ES-I3 (cell line): ENCODE measurements around the gene ARID5B.
A peak's percentile ranks its signal among the peaks of the same experiment; 100 is the strongest.

Experiments
- H3K36me3 ChIP-seq: 2 replicates; pipeline ENCODE4 v1.6.1; 2013; ENCODE audit warnings: mild to moderate bottlenecking, low read length, control low read depth, moderate library complexity; ENCODE audit not compliant: insufficient read depth
- H3K4me1 ChIP-seq: 2 replicates; pipeline ENCODE4 v1.6.1; 2013; ENCODE audit warnings: mild to moderate bottlenecking, control low read depth, low read length; ENCODE audit not compliant: insufficient read depth
- H3K9ac ChIP-seq: 2 replicates; pipeline ENCODE4 v1.6.1; 2013; ENCODE audit warnings: low read depth, mild to moderate bottlenecking, low read length, moderate library complexity
- H3K9me3 ChIP-seq: 2 replicates; pipeline ENCODE4 v1.6.1; 2013; ENCODE audit warnings: mild to moderate bottlenecking, low read length, moderate library complexity; ENCODE audit not compliant: control insufficient read depth, insufficient read depth

Gene ARID5B

DNA sequence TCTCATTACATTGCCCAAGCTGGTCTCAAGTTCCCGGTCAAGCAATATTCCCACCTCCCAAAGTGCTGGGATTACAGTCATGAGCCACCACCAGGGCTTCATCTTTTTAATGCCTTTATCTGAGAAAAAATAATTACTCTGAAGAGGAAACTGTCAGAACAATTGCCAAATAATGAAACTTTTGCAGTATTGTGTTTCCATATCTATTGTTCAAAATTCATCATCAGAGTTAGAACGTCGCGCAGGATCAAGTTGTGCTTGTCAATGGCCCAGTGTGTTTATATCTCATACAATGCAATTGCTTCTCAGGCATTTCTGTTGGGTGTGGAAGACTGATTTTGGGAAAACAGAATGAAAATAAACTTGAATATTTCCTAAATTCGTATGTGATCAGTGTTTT lies 143.1 kb downstream of the ARID5B start:
- no peak overlapping the region for H3K9ac ChIP-seq
- H3K36me3 ChIP-seq, result no peaks in the 10 kb centered on the region
- peaks cover 38% of the 10 kb centered on the region for H3K4me1 ChIP-seq
- no peaks in the 10 kb centered on the region for H3K9me3 ChIP-seq

GRCh38 chr10:62045765-62046521 lies 144.4 kb downstream of the ARID5B start:
- Histone ChIP-seq H3K36me3 (no peaks in the 10 kb centered on the region), H3K9ac (no peak overlapping the region)

GRCh38 chr10:62046522-62047227 lies 145.2 kb downstream of the ARID5B start:
- peaks cover 55% of the 10 kb centered on the region for H3K4me1 ChIP-seq
- H3K9ac ChIP-seq, result no peak overlapping the region
- no peaks in the 10 kb centered on the region for H3K36me3 ChIP-seq
- H3K9me3 ChIP-seq, result no peaks in the 10 kb centered on the region

More at GRCh38 chr10:62045765-62046521, 144.4 kb downstream of the ARID5B start:
- H3K4me1 ChIP-seq, result peaks cover 51% of the 10 kb centered on the region
- H3K9me3 ChIP-seq, result no peaks in the 10 kb centered on the region

DNA sequence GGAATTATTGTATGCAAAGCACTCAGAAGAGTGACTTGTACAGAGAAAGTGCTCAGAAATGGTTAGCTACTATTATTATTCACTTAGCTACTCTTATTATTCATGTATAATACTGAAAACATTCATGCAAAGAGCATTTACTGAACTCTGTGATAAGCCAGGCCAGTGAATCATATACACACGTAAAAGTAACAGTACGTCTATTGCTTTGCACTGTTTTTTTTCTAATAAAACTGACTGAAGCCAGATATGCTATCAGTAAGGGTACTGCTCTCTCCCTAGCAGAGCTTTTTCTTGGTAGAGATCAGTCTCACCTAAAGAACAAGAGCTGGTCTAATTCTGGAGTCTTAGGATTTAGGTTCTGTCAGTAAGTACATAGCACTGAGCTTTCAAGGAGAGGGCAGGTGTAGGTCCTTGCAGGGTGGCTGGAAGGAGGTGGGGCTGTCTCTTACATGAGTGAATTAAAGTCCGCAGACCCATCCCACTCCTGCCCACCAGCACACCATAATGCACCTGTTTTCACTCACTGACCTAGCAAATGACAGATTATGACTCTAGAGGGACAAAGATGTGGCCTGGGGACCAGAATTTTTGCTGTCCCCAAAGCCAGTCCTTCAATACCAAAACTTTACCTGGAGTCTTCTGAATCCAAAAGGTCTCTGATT lies 145.9 kb downstream of the ARID5B start:
- Histone ChIP-seq H3K9me3 (no peaks in the 10 kb centered on the region), H3K9ac (no peak overlapping the region), H3K4me1 (peaks cover 56% of the 10 kb centered on the region), H3K36me3 (no peaks in the 10 kb centered on the region)

DNA sequence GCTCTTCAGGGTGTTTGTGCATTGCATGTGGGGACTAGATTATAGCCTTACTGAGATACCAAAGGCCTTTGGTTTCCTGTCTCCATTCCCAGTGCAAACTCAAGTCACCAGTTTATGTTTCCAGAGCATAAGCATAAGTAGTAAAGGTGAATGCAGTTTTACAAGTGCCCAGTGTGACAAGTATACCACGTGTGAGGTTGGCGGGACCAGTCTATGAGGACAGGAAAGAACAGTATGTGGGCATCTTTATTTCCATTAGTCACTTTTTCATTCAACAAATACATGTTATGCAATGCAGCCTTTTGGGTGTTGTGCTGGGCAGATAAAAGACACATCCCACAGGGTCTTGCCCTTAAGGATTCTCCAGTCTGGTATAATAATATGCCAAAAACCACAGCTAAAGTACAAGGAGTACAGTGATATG lies 146.5 kb downstream of the ARID5B start:
- Histone ChIP-seq H3K9me3 (no peaks in the 10 kb centered on the region), H3K36me3 (no peaks in the 10 kb centered on the region), H3K9ac (no peak overlapping the region), H3K4me1 (peaks cover 54% of the 10 kb centered on the region)

DNA sequence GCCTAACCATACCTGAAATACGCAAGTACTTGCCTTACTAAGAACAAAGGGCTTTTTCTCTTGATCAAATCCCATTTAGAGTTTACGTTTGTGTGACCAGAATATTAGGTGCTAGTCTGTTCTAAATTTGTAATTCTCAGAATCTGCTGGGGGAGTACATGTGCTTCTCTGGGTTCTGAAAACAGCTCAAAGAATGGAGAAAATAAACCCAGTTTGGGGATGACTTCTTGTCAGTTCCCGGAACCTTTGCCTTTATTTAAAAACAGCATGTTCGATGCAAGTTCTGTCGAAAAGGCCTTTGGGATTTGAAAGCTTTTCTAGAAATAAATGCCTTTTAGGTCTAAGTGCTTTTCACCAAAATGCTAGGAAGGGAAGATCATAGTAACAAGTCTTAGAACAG lies 147.0 kb downstream of the ARID5B start:
- Histone ChIP-seq H3K36me3 (no peaks in the 10 kb centered on the region), H3K4me1 (peaks cover 49% of the 10 kb centered on the region), H3K9me3 (no peaks in the 10 kb centered on the region), H3K9ac (peak overlapping the region; percentile 14; the same call in 1 of the 2 replicates)

- Histone ChIP-seq H3K9me3 (no peaks in the 10 kb centered on the region), H3K9ac (peak overlapping the region; percentile 14; the same call in 1 of the 2 replicates), H3K4me1 (peaks cover 43% of the 10 kb centered on the region), H3K36me3 (no peaks in the 10 kb centered on the region)
Observed at GRCh38 chr10:62048919-62049623, 147.6 kb downstream of the ARID5B start.

DNA sequence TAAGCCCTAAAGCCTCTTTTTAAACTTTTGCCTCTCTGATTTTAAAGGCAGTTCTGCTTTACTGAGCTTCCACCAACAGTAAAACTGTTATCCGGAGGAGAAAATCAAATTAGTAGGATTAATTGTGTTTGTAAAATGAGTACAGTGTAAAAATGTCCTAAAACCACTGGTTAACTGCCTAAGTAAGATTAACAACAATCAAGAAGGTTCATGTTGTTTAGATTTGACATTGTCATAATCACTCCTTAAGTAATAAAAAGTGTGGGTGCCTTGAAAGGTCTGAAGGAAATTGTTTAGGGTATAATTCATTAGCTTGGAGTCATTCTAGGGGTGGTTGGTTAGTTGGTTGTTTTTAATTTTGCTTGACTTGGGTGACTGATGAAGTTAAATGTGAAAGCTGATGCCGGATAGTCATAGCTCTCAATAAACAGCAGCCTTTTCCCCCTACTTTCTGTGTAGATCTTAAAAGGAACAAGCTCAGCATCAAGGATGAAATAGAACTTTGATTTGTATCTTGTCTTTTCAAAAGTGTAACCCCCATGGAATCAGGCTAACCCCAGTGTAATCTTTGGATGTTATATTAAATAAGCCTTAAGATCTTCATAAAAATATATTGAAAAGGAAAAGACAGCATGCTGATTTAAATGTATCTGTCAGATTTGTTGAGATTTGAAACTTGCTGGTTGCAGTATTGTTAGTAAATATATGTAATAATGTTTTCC lies 148.3 kb downstream of the ARID5B start:
- peak overlapping the region; percentile 14; the same call in 1 of the 2 replicates for H3K9ac ChIP-seq
- no peaks in the 10 kb centered on the region for H3K36me3 ChIP-seq
- H3K9me3 ChIP-seq, result no peaks in the 10 kb centered on the region
- H3K4me1 ChIP-seq, result peaks cover 42% of the 10 kb centered on the region

DNA sequence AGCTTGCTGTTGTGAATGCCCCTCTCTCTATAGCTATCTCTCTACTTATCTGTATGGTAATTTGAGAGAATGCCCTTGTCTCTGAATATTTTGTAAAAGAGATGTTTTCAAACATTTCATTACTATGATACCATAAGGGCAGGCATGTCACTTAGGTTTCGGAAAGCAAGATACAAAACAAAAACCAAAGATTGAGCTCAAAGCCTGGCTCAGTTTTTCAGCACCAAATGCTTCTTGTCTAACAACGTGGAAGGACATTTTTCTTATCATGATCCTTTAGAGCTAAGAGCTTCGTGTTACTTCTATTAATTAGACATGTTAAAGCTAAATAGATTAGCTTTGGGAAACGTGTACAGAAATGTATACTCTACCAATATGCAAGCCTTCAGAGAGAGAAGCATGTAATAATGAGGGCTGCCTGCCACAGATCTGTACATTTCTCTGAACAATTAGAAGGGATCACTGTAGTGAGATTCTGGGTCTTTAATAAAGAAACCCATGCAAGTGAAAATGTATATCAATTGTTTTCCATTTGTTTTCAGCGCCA lies 148.9 kb downstream of the ARID5B start:
- Histone ChIP-seq H3K36me3 (no peaks in the 10 kb centered on the region), H3K9ac (no peak overlapping the region), H3K4me1 (peaks cover 42% of the 10 kb centered on the region), H3K9me3 (no peaks in the 10 kb centered on the region)

DNA sequence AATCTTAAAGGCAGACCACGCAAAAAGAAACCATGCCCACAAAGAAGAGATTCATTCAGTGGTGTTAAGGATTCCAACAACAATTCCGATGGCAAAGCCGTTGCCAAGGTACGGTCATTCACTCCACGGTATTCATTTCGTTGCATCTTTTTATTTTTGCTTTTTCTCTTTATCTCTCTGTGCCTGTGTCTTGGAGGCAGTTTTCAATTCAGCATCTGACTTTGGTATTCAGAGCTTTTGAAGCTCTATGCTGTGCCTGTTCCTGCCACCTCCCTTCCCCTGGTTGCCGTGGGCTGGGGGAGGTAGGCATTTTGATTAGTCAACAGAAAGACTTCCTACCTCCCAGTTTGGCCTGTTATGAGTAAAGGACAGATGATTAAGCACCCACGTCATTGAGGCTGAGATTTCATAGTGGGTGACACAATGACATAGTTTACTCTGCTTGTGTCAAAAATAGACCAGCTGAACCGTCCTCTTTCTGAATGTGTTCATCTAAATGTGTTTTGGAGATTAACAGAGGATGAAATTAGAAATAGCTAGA lies 149.5 kb downstream of the ARID5B start:
- H3K4me1 ChIP-seq, result peaks cover 41% of the 10 kb centered on the region
- no peaks in the 10 kb centered on the region for H3K36me3 ChIP-seq
- H3K9ac ChIP-seq, result no peak overlapping the region
- H3K9me3 ChIP-seq, result no peaks in the 10 kb centered on the region

DNA sequence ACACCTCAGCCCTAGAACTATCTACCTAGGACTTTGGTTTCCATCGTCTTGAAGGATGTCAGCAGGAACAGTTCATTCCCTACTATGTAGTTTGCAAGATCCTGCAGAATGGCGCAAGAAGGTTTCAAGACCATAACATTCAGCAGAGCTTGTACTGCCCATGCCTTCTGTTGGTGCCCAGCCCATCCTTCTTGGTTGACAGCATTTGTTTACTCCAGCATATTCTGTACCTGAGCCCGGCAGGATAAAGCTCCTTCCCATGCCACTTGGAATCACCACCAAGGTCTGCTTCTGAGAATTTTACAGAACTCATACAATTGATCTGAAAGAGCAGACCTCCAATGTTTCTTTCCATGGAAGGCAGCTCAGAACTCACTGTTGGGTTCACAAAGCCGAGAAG lies 150.8 kb downstream of the ARID5B start:
- no peak overlapping the region for H3K9ac ChIP-seq
- no peaks in the 10 kb centered on the region for H3K36me3 ChIP-seq
- H3K4me1 ChIP-seq, result peaks cover 35% of the 10 kb centered on the region
- no peaks in the 10 kb centered on the region for H3K9me3 ChIP-seq

DNA sequence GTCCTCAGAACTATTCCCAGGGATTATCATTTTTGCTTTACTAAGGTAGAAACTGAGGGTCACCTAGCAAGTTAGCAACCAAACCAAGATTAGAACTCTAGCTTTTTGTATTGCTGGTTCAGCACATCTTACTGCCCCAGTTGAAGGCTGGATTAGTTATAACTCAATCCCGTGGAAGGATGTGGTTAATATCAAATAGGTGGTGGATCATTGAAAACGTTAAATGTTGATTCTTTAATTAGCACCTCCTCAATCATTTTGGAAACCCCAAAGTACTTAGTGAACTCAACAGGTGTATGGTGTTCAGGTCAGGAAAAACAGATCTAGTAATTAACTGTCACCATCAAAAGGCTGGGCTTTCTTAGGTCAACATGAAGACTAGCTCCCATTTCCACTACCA lies 152.4 kb downstream of the ARID5B start:
- Histone ChIP-seq H3K9ac (no peak overlapping the region), H3K4me1 (peaks cover 24% of the 10 kb centered on the region), H3K9me3 (no peaks in the 10 kb centered on the region), H3K36me3 (no peaks in the 10 kb centered on the region)

GRCh38 chr10:62054408-62054807 lies 152.9 kb downstream of the ARID5B start:
- Histone ChIP-seq H3K4me1 (peaks cover 19% of the 10 kb centered on the region), H3K36me3 (no peaks in the 10 kb centered on the region), H3K9ac (no peak overlapping the region), H3K9me3 (no peaks in the 10 kb centered on the region)
